Activated B cell treated with CpG ODN at 0.5 μM for 24 hours (primary cell): ENCODE data around the gene MTCH2. TPM values are rescaled to one million over a fixed set of nuclear protein-coding genes. Genes with fewer than 3 reads are reported as not detected.

ENCODE experiments used
- ATAC-seq: fragments of 200-7000 bp; cut with Tn5 transposase; one replicate; pipeline ENCODE4 v1.10.0; 2021; ENCODE audit warnings: low read depth, mild to moderate bottlenecking, moderate library complexity
- CTCF ChIA-PET: fragments of 350-600 bp; sonication (Branson Sonifier 250); formaldehyde crosslinking; loops from one replicate; lab custom pipeline; 2021; ENCODE audit warnings: antibody characterized with exemption; lab: Charles Lee
- POLR2A ChIA-PET: fragments of 350-600 bp; sonication (Branson Sonifier 250); formaldehyde crosslinking; loops from one replicate; lab custom pipeline; 2021; ENCODE audit warnings: antibody characterized with exemption; lab: Charles Lee
- DNase-seq: peaks from one replicate; pipeline ENCODE4 v3.0.0; 2022
- H3K27ac Mint-ChIP-seq: one replicate; pipeline ENCODE4 v1.8.0; 2020; ENCODE audit warnings: mixed read lengths
- H3K27me3 Mint-ChIP-seq: one replicate; pipeline ENCODE4 v1.8.0; 2021; ENCODE audit warnings: mixed read lengths
- H3K36me3 Mint-ChIP-seq: one replicate; pipeline ENCODE4 v1.8.0; 2021; ENCODE audit warnings: low read depth, mixed read lengths
- H3K4me1 Mint-ChIP-seq: one replicate; pipeline ENCODE4 v1.8.0; 2021; ENCODE audit warnings: mixed read lengths
- H3K4me3 Mint-ChIP-seq: one replicate; pipeline ENCODE4 v1.8.0; 2020; ENCODE audit warnings: mild to moderate bottlenecking, mixed read lengths
- H3K9me3 Mint-ChIP-seq: one replicate; pipeline ENCODE4 v1.8.0; 2020; ENCODE audit warnings: mixed read lengths
- CTCF ChIP-seq: fragments of 200-600 bp; IDR thresholded peaks from one replicate; pipeline ENCODE4 v1.8.0; 2022; ENCODE audit warnings: antibody characterized with exemption, mild to moderate bottlenecking
- intact Hi-C: fragments of 100-400 bp; cut with micrococcal nuclease; formaldehyde crosslinking; loops from one replicate; pipeline ENCODE4 v1.15.1; 2024
- total RNA-seq: library from RNA; stranded (reverse); gene quantifications from 2 replicates; pipeline ENCODE4 v1.2.3, GENCODE V29; 2022

The MTCH2 gene
- total RNA-seq, 1 donor from 2014 or later: 73.3 TPM

- H3K27me3 Mint-ChIP-seq: no peaks in the 10 kb centered on the region
- peaks cover 51% of the 10 kb centered on the region for H3K36me3 Mint-ChIP-seq
- ATAC-seq (no peak), DNase-seq (no peak)
- H3K4me3 Mint-ChIP-seq: no peak overlapping the region
- H3K9me3 Mint-ChIP-seq: no peaks in the 10 kb centered on the region
- POLR2A ChIA-PET: interaction anchor here (1.4 kb wide), 1 partner anchor 114 kb away, joined by 10 read pairs; no protein-coding TSS in a partner anchor
- no peak overlapping the region for H3K27ac Mint-ChIP-seq
- CTCF ChIA-PET: no interaction called here
- intact Hi-C loops: no loop called here
- peaks cover 17% of the 10 kb centered on the region for H3K4me1 Mint-ChIP-seq
- TF ChIP-seq CTCF: no peak
These were observed 58.5 kb downstream of the MTCH2 start for GRCh38 chr11:47583844-47584243.

GRCh38 chr11:47578524-47579494 is 63.5 kb downstream of the MTCH2 start, which contains the start of the genes KBTBD4 and NDUFS3:
KBTBD4 (minus strand) TSS chr11:47578970; CDS start chr11:47578951, 19 bp downstream.
NDUFS3 (plus strand) TSS chr11:47579074; CDS start chr11:47579092, 18 bp downstream.
- DNase-seq: peak; percentile 90
- peaks cover 68% of the 10 kb centered on the region for H3K36me3 Mint-ChIP-seq

GRCh38 chr11:47577460-47578041 is 64.8 kb downstream of the MTCH2 start:
- no peak for TF ChIP-seq CTCF
- Mint-ChIP-seq H3K27me3 (no peaks in the 10 kb centered on the region), H3K27ac (no peak overlapping the region), H3K36me3 (peaks cover 68% of the 10 kb centered on the region), H3K4me3 (peak overlapping the region; percentile 99), H3K9me3 (no peaks in the 10 kb centered on the region), H3K4me1 (peaks cover 38% of the 10 kb centered on the region)
- DNase-seq: no peak
- ChIA-PET POLR2A (interaction anchor here (0.5 to 5.6 kb wide), 10 partner anchors 12 to 362 kb away, joined by 3 to 56 read pairs (median 6); partner anchors contain the start of genes ACP2, AGBL2, CELF1 and PTPMT1), CTCF (no interaction called here)
- intact Hi-C loops: loop anchor here (2.0 kb wide), 3 partner anchors 65 to 533 kb away; partner anchors contain the start of genes FNBP4 and MTCH2
- ATAC-seq: no peak

More at GRCh38 chr11:47578524-47579494, 63.5 kb downstream of the MTCH2 start, which contains the start of the genes KBTBD4 and NDUFS3:
- ChIA-PET POLR2A (interaction anchor here (0.6 to 5.6 kb wide), 14 partner anchors 9 to 363 kb away, joined by 3 to 56 read pairs (median 5); partner anchors contain the start of genes ACP2, AGBL2, CELF1 and PTPMT1), CTCF (no interaction called here)
- Mint-ChIP-seq H3K27me3 (no peaks in the 10 kb centered on the region), H3K4me1 (peaks cover 38% of the 10 kb centered on the region), H3K27ac (peak within 1 kb of the TSS; percentile 97), H3K9me3 (no peaks in the 10 kb centered on the region), H3K4me3 (peak within 1 kb of the TSS; percentile 99)
- peak; percentile 93 for ATAC-seq
- intact Hi-C loops: loop anchor here (1.0 to 2.0 kb wide), 8 partner anchors 14 to 532 kb away; partner anchors contain the start of genes AGBL2, CELF1, FNBP4 and MTCH2
- no peak for TF ChIP-seq CTCF

- POLR2A ChIA-PET: no interaction called here
- H3K4me3 Mint-ChIP-seq: no peak overlapping the region
- DNase-seq (no peak), ATAC-seq (no peak)
- intact Hi-C loops: no loop called here
- H3K9me3 Mint-ChIP-seq: no peaks in the 10 kb centered on the region
- TF ChIP-seq CTCF: no peak
- no peaks in the 10 kb centered on the region for H3K27me3 Mint-ChIP-seq
- H3K36me3 Mint-ChIP-seq: peaks cover 63% of the 10 kb centered on the region
- CTCF ChIA-PET: no interaction called here
- peaks cover 18% of the 10 kb centered on the region for H3K4me1 Mint-ChIP-seq
- no peak overlapping the region for H3K27ac Mint-ChIP-seq
These were observed 69.0 kb downstream of the MTCH2 start for GRCh38 chr11:47573321-47573720.
